GM18867 (cell line): ENCODE data around the gene CIAO1.
"Not testable (repeated sequence)": the region's sequence is repeated elsewhere in the genome, so short reads cannot be mapped to it uniquely, and the experiment has no call there.

Source experiments
- ATAC-seq: cut with Tn5 transposase; IDR thresholded peaks from one replicate; pipeline ENCODE4 v1.9.1; 2021; ENCODE audit warnings: mild to moderate bottlenecking, moderate library complexity; ENCODE audit not compliant: unreplicated experiment

The CIAO1 gene

DNA sequence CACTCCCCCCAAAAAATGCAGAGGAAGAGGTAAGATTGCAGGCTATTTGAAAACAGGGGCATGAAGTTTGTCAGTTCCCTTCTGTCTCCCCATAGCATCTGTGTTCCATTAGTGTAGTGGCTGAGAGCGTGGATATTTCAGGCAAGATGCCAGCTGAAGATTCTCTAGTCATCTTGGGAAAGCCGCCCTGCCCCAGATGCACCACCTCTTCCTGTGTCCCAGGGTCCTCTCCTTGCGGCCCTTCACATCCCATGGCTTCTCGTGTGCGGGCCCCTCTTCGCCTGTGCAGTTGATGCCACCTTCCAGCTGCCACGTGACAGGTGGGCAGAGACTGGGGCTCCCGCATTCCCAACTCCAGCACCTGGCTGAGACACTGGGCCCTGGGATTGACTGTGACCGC is 16.4 kb upstream of the CIAO1 start:
- no peak for ATAC-seq

DNA sequence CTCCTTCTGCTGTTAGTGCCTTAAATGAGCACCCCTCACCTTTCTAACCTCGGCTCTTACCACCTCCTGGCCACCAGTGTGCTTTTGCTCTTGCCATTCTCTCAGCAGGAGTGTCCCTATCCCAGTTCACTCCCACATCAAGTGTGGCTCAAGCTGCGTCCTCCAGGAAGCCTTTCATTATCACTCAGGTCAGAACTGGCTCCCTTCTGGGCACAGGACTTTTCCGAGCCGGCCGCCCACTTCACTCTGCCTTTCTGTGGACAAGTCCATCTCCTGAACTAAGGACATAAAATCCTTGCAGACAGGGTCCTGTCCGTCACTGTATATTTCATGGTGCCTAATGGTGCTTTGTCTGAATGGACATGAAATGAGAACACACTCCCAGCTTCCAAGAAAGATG is 15.8 kb upstream of the CIAO1 start:
- no peak for ATAC-seq

- no peak for ATAC-seq
These were observed 14.2 kb upstream of the CIAO1 start for GRCh38 chr2:96251721-96252292.

GRCh38 chr2:96252526-96252925 is 13.5 kb upstream of the CIAO1 start:
- ATAC-seq, result no peak

DNA sequence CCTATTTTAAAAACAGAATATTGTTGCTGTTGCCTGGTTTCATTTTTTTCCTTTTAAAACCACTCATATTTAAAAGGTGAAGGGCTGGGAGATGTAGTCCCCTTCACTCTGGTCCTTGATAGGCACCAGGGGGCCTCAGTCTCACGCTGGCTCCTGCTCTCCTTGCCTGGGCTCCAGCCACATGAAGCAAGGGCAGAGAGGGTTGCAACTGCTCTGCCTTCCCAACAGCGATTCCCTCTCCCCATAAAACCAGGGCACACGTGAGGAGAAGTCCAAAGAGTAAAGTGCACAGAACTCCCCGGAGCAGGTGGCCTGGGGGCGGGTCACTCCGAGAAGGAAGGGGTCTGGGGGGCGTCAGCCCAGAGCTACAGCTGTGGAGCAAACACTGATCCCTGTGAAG is 13.0 kb upstream of the CIAO1 start:
- no peak for ATAC-seq

DNA sequence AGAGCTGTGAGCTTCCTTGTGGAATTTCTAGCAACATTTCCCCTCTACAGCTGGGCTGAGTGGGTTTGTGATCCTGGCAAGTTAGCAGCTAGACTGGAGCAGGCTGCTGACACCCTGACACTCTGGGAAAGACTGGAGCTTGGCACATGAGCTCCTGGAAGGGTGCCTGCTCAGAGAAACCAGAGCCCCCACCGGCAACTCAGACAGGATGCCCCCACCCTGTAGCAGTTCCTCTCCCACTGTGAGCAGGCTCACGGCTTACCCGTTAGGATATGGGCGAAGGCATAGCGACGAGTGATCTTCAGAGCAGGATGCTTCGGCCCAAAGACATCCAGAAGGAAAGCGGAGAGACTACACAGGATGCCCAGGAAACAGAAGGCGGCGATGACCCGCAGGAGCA is 11.5 kb upstream of the CIAO1 start:
- ATAC-seq, result no peak

DNA sequence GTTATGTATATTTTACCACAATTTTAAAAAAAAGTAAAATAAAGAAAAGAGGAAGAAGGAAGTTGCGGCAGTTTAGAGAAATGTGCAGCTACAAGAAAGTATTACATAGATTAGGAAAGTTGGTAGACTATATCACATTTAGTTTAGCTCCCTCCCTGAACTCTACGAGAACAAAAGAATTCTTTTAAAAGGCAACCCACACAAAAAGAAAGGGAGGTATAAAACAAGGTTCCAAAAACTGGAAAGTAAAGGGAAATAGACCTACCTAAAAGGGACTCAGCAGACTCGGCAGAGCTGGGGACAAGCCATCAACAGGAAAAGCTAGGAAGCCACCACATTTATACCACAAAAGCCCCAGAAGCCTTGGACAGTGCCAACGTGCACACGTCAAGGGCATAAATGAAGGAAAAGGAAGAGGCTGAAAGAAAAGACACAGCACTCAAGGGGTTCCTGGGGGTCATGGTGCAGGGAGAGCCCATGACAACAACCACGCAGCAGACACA is 9.4 kb upstream of the CIAO1 start:
- ATAC-seq, result no peak

GRCh38 chr2:96257744-96258143 is 8.3 kb upstream of the CIAO1 start:
- not testable (repeated sequence) for ATAC-seq

- no peak for ATAC-seq
These were observed 7.6 kb upstream of the CIAO1 start for GRCh38 chr2:96258166-96259022.

DNA sequence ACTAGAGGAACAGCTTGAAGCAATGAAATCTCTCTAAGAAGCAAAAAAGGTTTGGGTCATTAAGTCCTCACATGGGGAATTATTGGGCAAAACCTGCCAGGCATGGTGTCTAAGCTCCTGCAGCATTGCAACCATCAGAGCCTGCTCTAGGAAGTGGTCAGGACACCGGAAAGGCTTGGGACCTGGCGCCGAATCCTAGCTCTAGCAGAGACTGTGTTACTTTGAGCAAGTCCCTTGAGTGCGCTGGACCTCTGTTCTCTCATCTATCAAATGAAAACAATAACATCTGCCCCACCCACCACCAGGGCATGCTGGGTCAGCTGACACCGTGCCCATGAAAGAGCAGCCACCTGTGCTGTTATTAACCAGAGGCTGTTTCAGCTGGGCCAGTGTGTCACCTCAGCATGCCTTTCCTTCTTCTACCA is 6.5 kb upstream of the CIAO1 start:
- no peak for ATAC-seq

- ATAC-seq, result no peak
These were observed 5.4 kb upstream of the CIAO1 start for GRCh38 chr2:96260387-96261260.

GRCh38 chr2:96261328-96262003 is 4.6 kb upstream of the CIAO1 start:
- ATAC-seq, result no peak

DNA sequence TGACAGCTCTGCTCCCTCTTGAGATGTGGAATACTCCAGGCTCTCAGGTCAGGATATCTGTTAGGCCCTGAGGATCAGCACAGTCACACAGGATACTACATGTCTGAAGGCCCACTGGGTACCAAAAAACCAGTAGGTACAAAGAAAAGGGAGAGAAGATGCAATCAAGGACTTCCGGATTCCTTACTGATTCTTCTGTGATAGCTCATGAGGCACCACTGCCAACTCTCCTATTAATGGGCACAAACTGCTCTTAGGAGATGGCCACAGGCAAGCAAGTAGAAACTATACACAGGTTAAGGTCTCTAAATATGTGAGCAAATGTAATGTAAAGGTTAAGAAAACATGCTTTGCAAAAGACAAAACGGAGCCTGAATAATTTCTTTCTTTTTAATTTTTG is 3.7 kb upstream of the CIAO1 start:
- no peak for ATAC-seq

GRCh38 chr2:96264086-96264485 is 1.9 kb upstream of the CIAO1 start:
- no peak for ATAC-seq

DNA sequence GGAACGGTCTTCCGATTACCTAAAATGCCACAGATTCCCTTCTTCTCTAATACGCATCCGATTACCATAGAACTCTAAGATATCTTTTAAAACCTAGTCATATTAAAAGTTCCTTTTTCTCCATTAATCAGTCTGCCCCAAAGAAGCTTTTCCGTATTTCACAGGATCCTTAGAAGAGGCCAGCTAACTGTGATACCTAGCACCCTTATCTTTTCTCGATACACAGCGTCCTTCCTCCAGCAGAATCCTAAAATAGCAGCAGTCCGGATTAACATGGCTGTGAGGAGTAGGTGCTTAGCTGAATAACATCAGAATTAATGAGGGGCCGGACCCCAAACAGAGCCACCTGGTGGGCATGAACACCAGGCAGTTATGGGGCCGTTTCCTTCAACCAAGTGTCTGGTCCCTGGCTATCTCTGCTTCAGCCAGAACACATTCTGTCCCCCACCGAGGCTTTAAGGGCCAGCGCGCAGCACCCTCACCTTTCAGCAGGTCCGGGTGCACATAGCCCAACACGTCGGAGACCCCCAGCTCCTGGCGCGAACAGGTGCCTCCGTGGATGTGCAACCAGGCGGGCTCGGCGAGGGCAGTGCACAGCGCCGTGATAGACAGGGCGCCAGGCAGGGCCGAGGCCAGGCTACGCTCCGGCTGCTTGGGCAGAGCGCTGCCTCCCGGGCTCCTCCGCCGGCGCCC is 1.2 kb upstream of the CIAO1 start:
- peak; percentile 9 for ATAC-seq

- peak; percentile 17 for ATAC-seq
These were observed 631 bp upstream of the CIAO1 start for GRCh38 chr2:96265349-96265839.

DNA sequence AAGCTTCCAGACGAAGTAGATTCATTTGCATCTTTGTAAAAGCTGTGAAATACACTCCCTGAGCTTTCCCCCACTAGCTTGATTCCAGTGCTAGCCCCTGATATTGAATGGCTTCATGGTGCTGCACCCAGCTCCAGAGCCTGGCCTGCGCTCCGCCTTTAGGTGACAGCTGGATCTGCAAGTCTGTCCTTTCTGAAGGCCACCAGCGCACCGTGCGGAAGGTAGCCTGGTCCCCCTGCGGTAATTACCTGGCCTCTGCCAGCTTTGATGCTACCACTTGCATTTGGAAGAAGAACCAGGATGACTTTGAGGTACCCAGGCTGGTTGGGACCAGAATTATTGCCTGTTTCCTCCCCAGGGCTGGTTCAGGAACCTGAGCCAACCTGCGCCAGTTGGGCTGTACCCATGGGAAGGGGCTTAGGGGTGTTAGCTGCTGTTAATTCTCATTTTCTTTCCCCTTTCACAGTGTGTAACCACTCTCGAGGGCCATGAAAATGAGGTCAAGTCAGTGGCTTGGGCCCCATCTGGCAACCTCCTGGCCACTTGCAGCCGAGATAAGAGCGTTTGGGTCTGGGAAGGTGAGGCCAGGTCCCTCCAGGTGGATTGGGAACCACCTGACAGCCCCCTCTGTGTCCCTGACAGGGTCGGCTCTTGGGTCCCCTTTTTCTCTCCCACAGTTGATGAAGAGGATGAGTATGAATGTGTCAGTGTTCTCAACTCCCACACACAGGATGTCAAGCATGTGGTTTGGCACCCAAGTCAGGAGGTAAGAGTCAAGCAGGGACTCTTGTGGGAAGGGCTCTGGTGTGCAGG is 1.3 kb downstream of the CIAO1 start:
- ATAC-seq, result no peak

GRCh38 chr2:96271995-96272394 is 6.0 kb downstream of the CIAO1 start:
- ATAC-seq, result no peak

GRCh38 chr2:96273763-96274162 is 7.7 kb downstream of the CIAO1 start:
- no peak for ATAC-seq
